ENCODE measurements around the gene SSTR5. TPM values are rescaled to one million over a fixed set of nuclear protein-coding genes. Genes with fewer than 3 reads are reported as not detected.

The SSTR5 gene
- total RNA-seq, 1 experiment from 2014 or later = not detected

DNA sequence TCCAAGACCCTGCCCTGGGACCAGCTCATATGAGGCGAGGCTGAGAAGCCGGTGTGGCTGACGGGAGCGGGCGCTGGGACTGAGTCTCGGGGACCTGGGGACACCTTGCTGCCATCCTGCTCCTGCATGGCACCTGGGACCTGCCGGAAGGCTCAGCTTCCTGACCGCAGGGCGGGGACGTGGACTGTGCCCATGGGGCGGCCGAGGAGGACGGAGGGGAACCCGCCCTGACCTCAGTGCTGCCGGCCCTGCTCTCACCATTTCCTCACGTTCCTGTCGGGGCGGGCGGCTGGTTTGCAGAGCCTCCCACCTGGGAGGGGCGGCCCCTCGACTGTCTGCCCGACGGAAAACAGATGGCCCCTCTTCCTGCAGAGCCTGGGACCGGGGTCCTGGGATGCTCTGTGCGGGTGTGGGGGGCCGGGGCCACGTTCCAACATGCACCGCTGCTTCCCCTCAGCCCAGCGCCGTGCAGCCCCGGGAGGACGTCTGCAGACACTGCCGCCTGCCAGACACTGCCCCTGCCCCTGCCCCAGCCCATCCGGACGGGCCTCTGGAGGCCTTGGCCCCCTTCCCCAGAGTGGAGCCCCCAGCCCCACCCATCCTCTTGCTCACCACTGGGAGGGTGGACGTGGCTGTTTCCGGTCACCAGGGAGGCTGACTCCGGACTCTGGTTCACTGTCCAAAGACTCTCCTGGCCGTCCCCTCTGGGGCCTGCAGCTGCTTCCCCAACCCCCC is 43.9 kb upstream of the SSTR5 start:
- Histone ChIP-seq H3F3A (ENCODE audit: insufficient read depth, low read depth) (no peaks in the 10 kb centered on the region), H4K20me1 (ENCODE audit: insufficient read depth) (no peaks in the 10 kb centered on the region), H3K27me3 (ENCODE audit: insufficient read depth, low read depth) (peaks cover 79% of the 10 kb centered on the region), H3K27ac (no peak overlapping the region), H3K9me3 (ENCODE audit: insufficient read depth, low read depth) (no peaks in the 10 kb centered on the region), H3K9me2 (ENCODE audit: insufficient read depth) (no peaks in the 10 kb centered on the region), H3K36me3 (ENCODE audit: low read depth) (no peaks in the 10 kb centered on the region), H3K4me1 (replicated peaks; ENCODE audit: insufficient read depth) (no peaks in the 10 kb centered on the region), H3K4me2 (no peak overlapping the region), H3K4me3 (no peak overlapping the region), H2AFZ (no peak overlapping the region), H3K79me2 (ENCODE audit: low read depth) (no peaks in the 10 kb centered on the region)
- no TSS peak for BruUV-seq (replicated peaks)
- POLR2A ChIA-PET (ENCODE audit: unreplicated experiment) = no interaction called here
- CTCF ChIA-PET = no interaction called here
- TF ChIP-seq, protein P1, sequence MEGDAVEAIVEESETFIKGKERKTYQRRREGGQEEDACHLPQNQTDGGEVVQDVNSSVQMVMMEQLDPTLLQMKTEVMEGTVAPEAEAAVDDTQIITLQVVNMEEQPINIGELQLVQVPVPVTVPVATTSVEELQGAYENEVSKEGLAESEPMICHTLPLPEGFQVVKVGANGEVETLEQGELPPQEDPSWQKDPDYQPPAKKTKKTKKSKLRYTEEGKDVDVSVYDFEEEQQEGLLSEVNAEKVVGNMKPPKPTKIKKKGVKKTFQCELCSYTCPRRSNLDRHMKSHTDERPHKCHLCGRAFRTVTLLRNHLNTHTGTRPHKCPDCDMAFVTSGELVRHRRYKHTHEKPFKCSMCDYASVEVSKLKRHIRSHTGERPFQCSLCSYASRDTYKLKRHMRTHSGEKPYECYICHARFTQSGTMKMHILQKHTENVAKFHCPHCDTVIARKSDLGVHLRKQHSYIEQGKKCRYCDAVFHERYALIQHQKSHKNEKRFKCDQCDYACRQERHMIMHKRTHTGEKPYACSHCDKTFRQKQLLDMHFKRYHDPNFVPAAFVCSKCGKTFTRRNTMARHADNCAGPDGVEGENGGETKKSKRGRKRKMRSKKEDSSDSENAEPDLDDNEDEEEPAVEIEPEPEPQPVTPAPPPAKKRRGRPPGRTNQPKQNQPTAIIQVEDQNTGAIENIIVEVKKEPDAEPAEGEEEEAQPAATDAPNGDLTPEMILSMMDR (conservative IDR thresholded peaks at IDR 0.05) = no peak
- TF ChIP-seq EZH2 (IDR thresholded peaks at IDR 0.05; ENCODE audit: low read depth) = no peak
- intact Hi-C loops (cut with micrococcal nuclease; ENCODE audit: unreplicated experiment) = no loop called here
- no peak for DNase-seq

- no peak overlapping the region for H3K4me3 ChIP-seq
- H3K9me2 ChIP-seq (ENCODE audit: insufficient read depth) = no peaks in the 10 kb centered on the region
- peaks cover 74% of the 10 kb centered on the region for H3K27me3 ChIP-seq (ENCODE audit: insufficient read depth, low read depth)
- no peak for DNase-seq
- no peaks in the 10 kb centered on the region for H3K36me3 ChIP-seq (ENCODE audit: low read depth)
- POLR2A ChIA-PET (ENCODE audit: unreplicated experiment) = no interaction called here
- H3K4me1 ChIP-seq (replicated peaks; ENCODE audit: insufficient read depth) = no peaks in the 10 kb centered on the region
- no peaks in the 10 kb centered on the region for H3K9me3 ChIP-seq (ENCODE audit: insufficient read depth, low read depth)
- no TSS peak for BruUV-seq (replicated peaks)
- TF ChIP-seq EZH2 (IDR thresholded peaks at IDR 0.05; ENCODE audit: low read depth) = no peak
- TF ChIP-seq, protein P1 (conservative IDR thresholded peaks at IDR 0.05) = no peak
- H3F3A ChIP-seq (ENCODE audit: insufficient read depth, low read depth) = no peaks in the 10 kb centered on the region
- H4K20me1 ChIP-seq (ENCODE audit: insufficient read depth) = no peaks in the 10 kb centered on the region
- no peaks in the 10 kb centered on the region for H3K79me2 ChIP-seq (ENCODE audit: low read depth)
- H3K27ac ChIP-seq = no peak overlapping the region
- no peak overlapping the region for H2AFZ ChIP-seq
- intact Hi-C loops (cut with micrococcal nuclease; ENCODE audit: unreplicated experiment) = no loop called here
- no peak overlapping the region for H3K4me2 ChIP-seq
- CTCF ChIA-PET = no interaction called here
Measured at GRCh38 chr16:1029259-1029545, 43.3 kb upstream of the SSTR5 start.

DNA sequence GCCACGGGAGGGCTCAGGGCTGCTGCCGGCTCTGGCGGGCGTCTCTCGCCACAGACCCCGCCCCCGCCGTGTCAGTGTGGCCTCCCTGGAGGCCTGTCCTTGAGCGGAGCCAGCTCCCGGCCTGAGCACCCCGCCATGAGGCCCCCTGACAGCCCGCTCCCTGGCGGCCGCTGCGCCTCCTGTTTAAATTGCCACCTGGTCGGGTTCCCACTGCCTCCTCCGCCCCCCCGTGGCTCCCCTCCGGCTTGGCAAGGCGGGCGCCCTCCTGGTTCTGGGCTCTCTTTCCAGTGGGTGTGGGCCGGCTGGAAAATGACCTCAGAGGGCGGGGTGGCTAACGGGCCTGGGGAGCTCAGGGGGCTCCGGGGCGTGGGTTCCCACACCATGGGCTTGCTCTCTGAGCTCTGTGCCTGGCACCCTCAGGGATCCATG is 42.1 kb upstream of the SSTR5 start:
- intact Hi-C loops (cut with micrococcal nuclease; ENCODE audit: unreplicated experiment) = no loop called here
- no peak overlapping the region for H3K4me2 ChIP-seq
- CTCF ChIA-PET = no interaction called here

More for the DNA sequence above, 42.1 kb upstream of the SSTR5 start:
- no peak for DNase-seq
- Histone ChIP-seq H3K36me3 (ENCODE audit: low read depth) (no peaks in the 10 kb centered on the region), H3K4me3 (no peak overlapping the region), H3K79me2 (ENCODE audit: low read depth) (no peaks in the 10 kb centered on the region), H3K9me2 (ENCODE audit: insufficient read depth) (no peaks in the 10 kb centered on the region), H3F3A (ENCODE audit: insufficient read depth, low read depth) (no peaks in the 10 kb centered on the region), H3K9me3 (ENCODE audit: insufficient read depth, low read depth) (no peaks in the 10 kb centered on the region), H4K20me1 (ENCODE audit: insufficient read depth) (no peaks in the 10 kb centered on the region), H3K27ac (no peak overlapping the region), H2AFZ (no peak overlapping the region), H3K4me1 (replicated peaks; ENCODE audit: insufficient read depth) (no peaks in the 10 kb centered on the region), H3K27me3 (ENCODE audit: insufficient read depth, low read depth) (peaks cover 68% of the 10 kb centered on the region)
- no TSS peak for BruUV-seq (replicated peaks)
- POLR2A ChIA-PET (ENCODE audit: unreplicated experiment) = no interaction called here
- no peak for TF ChIP-seq EZH2 (IDR thresholded peaks at IDR 0.05; ENCODE audit: low read depth)
- TF ChIP-seq, protein P1 (conservative IDR thresholded peaks at IDR 0.05) = no peak
